Endodermal cell (in vitro differentiated cells): Measurements from ENCODE around the gene RETREG1. TPM values are rescaled to one million over a fixed set of nuclear protein-coding genes. Genes with fewer than 3 reads are reported as not detected.

Source experiments
- DNase-seq: peaks from one replicate; pipeline ENCODE4 v3.0.0-alpha.2; 2017
- H3K27ac ChIP-seq: 2 replicates; pipeline ENCODE4 v1.5.1; 2013; ENCODE audit warnings: mild to moderate bottlenecking, low read depth, low read length, moderate library complexity
- H3K27me3 ChIP-seq: 2 replicates; pipeline ENCODE4 v1.6.1; 2013; ENCODE audit warnings: mild to moderate bottlenecking, low read length, moderate library complexity; ENCODE audit not compliant: insufficient read depth, control insufficient read depth, poor library complexity, severe bottlenecking
- H3K36me3 ChIP-seq: 2 replicates; pipeline ENCODE4 v1.7.0; 2013; ENCODE audit warnings: mild to moderate bottlenecking, low read length, moderate library complexity; ENCODE audit not compliant: control insufficient read depth, insufficient read depth
- H3K4me1 ChIP-seq: one replicate; pipeline ENCODE4 v1.7.0; 2013; ENCODE audit warnings: low read length; ENCODE audit not compliant: control insufficient read depth, insufficient read depth
- H3K4me3 ChIP-seq: 2 replicates; pipeline ENCODE4 v1.5.1; 2013; ENCODE audit warnings: mild to moderate bottlenecking, low read length, moderate library complexity
- H3K9ac ChIP-seq: 2 replicates; pipeline ENCODE4 v1.6.1; 2013; ENCODE audit warnings: mild to moderate bottlenecking, low read length, moderate library complexity; ENCODE audit not compliant: poor library complexity, severe bottlenecking; ENCODE audit errors: extremely low read depth
- H3K9me3 ChIP-seq: 2 replicates; pipeline ENCODE4 v1.6.1; 2013; ENCODE audit warnings: mild to moderate bottlenecking, low read length, moderate library complexity; ENCODE audit not compliant: control insufficient read depth
- H3K27ac Mint-ChIP-seq: 2 replicates; pipeline ENCODE4 v1.8.0; 2020; ENCODE audit warnings: mixed read lengths
- H3K27me3 Mint-ChIP-seq: 2 replicates; pipeline ENCODE4 v1.8.0; 2021; ENCODE audit warnings: mild to moderate bottlenecking, mixed read lengths; ENCODE audit not compliant: insufficient read depth
- H3K36me3 Mint-ChIP-seq: 2 replicates; pipeline ENCODE4 v1.8.0; 2020; ENCODE audit warnings: low read depth, mixed read lengths
- H3K4me1 Mint-ChIP-seq: 2 replicates; pipeline ENCODE4 v1.8.0; 2020; ENCODE audit warnings: mixed read lengths
- H3K4me3 Mint-ChIP-seq: 2 replicates; pipeline ENCODE4 v1.8.0; 2020; ENCODE audit warnings: mild to moderate bottlenecking, moderate library complexity, mixed read lengths
- H3K9me3 Mint-ChIP-seq: 2 replicates; pipeline ENCODE4 v1.8.0; 2020; ENCODE audit warnings: mild to moderate bottlenecking, mixed read lengths
- WGBS, 2 experiments: methylation state at CpG; one replicate each; pipeline versions ENCODE4 v1.1.5 to v1.1.7; 2013; ENCODE audit warnings: missing lambda C conversion rate in 2 of 2, mixed read lengths in 1 of 2; ENCODE audit not compliant: insufficient coverage in 1 of 2, insufficient read length in 1 of 2; 5-methylcytosine and 5-hydroxymethylcytosine counted together
- total RNA-seq, 2 donors: library from RNA; stranded (reverse); fragmentation: NEBNext Ultra II Directional in 1 of 2; extraction: Animal tissue kit (Norgen Biotek cat#: 25700) in 1 of 2; gene quantifications; 2 replicates in 1 of 2; 3 replicates in 1 of 2; pipeline ENCODE4 v1.2.1, GENCODE V29; 2021
- TF ChIP-seq, protein P1 (sequence below): fragments of 200-600 bp; sonication (generic); conservative IDR thresholded peaks from 2 replicates; pipeline ENCODE4 v1.5.0; 2021; ENCODE audit warnings: antibody characterized with exemption, mild to moderate bottlenecking

The RETREG1 gene
- total RNA-seq, 2 donors from 2014 or later: 4.1 to 4.3 TPM

GRCh38 chr5:16536818-16537217, 80.0 kb downstream of the RETREG1 start:
- no peak overlapping the region for H3K27ac ChIP-seq
- 80 to 97% methylated on average over 1 to 4 of the region's 4 CpGs for WGBS, 2 experiments
- Mint-ChIP-seq H3K4me1 (no peaks in the 10 kb centered on the region), H3K9me3 (peaks cover 2% of the 10 kb centered on the region), H3K36me3 (no peaks in the 10 kb centered on the region), H3K4me3 (no peak overlapping the region), H3K27me3 (peaks cover 8% of the 10 kb centered on the region), H3K27ac (no peak overlapping the region)
- H3K4me3 ChIP-seq: no peak overlapping the region
- no peaks in the 10 kb centered on the region for H3K36me3 ChIP-seq
- no peak overlapping the region for H3K9ac ChIP-seq
- H3K9me3 ChIP-seq: no peaks in the 10 kb centered on the region
- H3K4me1 ChIP-seq: no peaks in the 10 kb centered on the region
- no peak for DNase-seq
- TF ChIP-seq, protein P1, sequence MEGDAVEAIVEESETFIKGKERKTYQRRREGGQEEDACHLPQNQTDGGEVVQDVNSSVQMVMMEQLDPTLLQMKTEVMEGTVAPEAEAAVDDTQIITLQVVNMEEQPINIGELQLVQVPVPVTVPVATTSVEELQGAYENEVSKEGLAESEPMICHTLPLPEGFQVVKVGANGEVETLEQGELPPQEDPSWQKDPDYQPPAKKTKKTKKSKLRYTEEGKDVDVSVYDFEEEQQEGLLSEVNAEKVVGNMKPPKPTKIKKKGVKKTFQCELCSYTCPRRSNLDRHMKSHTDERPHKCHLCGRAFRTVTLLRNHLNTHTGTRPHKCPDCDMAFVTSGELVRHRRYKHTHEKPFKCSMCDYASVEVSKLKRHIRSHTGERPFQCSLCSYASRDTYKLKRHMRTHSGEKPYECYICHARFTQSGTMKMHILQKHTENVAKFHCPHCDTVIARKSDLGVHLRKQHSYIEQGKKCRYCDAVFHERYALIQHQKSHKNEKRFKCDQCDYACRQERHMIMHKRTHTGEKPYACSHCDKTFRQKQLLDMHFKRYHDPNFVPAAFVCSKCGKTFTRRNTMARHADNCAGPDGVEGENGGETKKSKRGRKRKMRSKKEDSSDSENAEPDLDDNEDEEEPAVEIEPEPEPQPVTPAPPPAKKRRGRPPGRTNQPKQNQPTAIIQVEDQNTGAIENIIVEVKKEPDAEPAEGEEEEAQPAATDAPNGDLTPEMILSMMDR: no peak
- no peaks in the 10 kb centered on the region for H3K27me3 ChIP-seq

GRCh38 chr5:16536246-16536645, 80.6 kb downstream of the RETREG1 start:
- no peak overlapping the region for H3K9ac ChIP-seq
- H3K4me3 Mint-ChIP-seq: no peak overlapping the region
- peaks cover 8% of the 10 kb centered on the region for H3K27me3 Mint-ChIP-seq
- no peaks in the 10 kb centered on the region for H3K9me3 ChIP-seq
- 88 to 93% methylated on average over 6 of the region's 6 CpGs for WGBS, 2 experiments
- no peak overlapping the region for H3K27ac Mint-ChIP-seq
- H3K27ac ChIP-seq: no peak overlapping the region
- no peaks in the 10 kb centered on the region for H3K27me3 ChIP-seq
- H3K4me1 Mint-ChIP-seq: peaks cover 3% of the 10 kb centered on the region
- H3K4me1 ChIP-seq: no peaks in the 10 kb centered on the region
- no peak for DNase-seq
- TF ChIP-seq, protein P1: no peak
- H3K36me3 ChIP-seq: no peaks in the 10 kb centered on the region
- H3K4me3 ChIP-seq: no peak overlapping the region
- no peaks in the 10 kb centered on the region for H3K36me3 Mint-ChIP-seq
- peaks cover 2% of the 10 kb centered on the region for H3K9me3 Mint-ChIP-seq

- Histone ChIP-seq H3K4me1 (peaks cover 2% of the 10 kb centered on the region), H3K9ac (no peak overlapping the region), H3K36me3 (no peaks in the 10 kb centered on the region), H3K27ac (no peak overlapping the region), H3K9me3 (no peaks in the 10 kb centered on the region), H3K4me3 (no peak overlapping the region), H3K27me3 (no peaks in the 10 kb centered on the region)
- H3K27ac Mint-ChIP-seq: no peak overlapping the region
- no peak for DNase-seq
- TF ChIP-seq, protein P1: no peak
- H3K27me3 Mint-ChIP-seq: peaks cover 8% of the 10 kb centered on the region
- WGBS, 2 experiments: 90 to 100% methylated on average over 1 of the region's 1 CpG
- peaks cover 5% of the 10 kb centered on the region for H3K4me1 Mint-ChIP-seq
- peaks cover 2% of the 10 kb centered on the region for H3K9me3 Mint-ChIP-seq
- no peak overlapping the region for H3K4me3 Mint-ChIP-seq
- no peaks in the 10 kb centered on the region for H3K36me3 Mint-ChIP-seq
Measured at GRCh38 chr5:16534280-16534679, 82.5 kb downstream of the RETREG1 start.
